BLaER1 treated with 17β-estradiol and CSF1 and Interleukin-3, amounts not matched to agents 10 nM and 100 nM (cell line): Measurements from ENCODE around the gene PCDHGB1.
"Not testable (repeated sequence)": the region's sequence is repeated elsewhere in the genome, so short reads cannot be mapped to it uniquely, and the experiment has no call there.

Source experiments
- H3K27ac ChIP-seq, 11 experiments: shearing (Covaris generic); formaldehyde crosslinking; 2 replicates each; pipeline ENCODE4 v1.8.1; 2022
- H3K27me3 ChIP-seq, 11 experiments: shearing (Covaris generic); formaldehyde crosslinking; 2 replicates each; pipeline ENCODE4 v1.8.1; 2022
- H3K36me3 ChIP-seq, 11 experiments: shearing (Covaris generic); formaldehyde crosslinking; 2 replicates each; pipeline ENCODE4 v1.8.1; 2022
- H3K4me1 ChIP-seq, 10 experiments: shearing (Covaris generic); formaldehyde crosslinking; 2 replicates each; pipeline ENCODE4 v1.8.1; 2022
- H3K4me2 ChIP-seq, 11 experiments: shearing (Covaris generic); formaldehyde crosslinking; 2 replicates each; pipeline ENCODE4 v1.8.1; 2022
- H3K4me3 ChIP-seq, 10 experiments: shearing (Covaris generic); formaldehyde crosslinking; 2 replicates each; pipeline ENCODE4 v1.8.1; 2022
- H3K9ac ChIP-seq, 11 experiments: shearing (Covaris generic); formaldehyde crosslinking; 2 replicates each; pipeline ENCODE4 v1.8.1; 2022
- H3K9me3 ChIP-seq, 11 experiments: shearing (Covaris generic); formaldehyde crosslinking; replicated peaks in 1 of 11; 2 replicates each; pipeline ENCODE4 v1.8.1; 2022
- H4K20me1 ChIP-seq, 11 experiments: shearing (Covaris generic); formaldehyde crosslinking; 2 replicates each; pipeline ENCODE4 v1.8.1; 2022
- Cebpa-rat ChIP-seq, 11 experiments: shearing (Covaris generic); IDR thresholded peaks; 2 replicates each; pipeline ENCODE4 v1.8.1; 2022

Gene PCDHGB1

DNA sequence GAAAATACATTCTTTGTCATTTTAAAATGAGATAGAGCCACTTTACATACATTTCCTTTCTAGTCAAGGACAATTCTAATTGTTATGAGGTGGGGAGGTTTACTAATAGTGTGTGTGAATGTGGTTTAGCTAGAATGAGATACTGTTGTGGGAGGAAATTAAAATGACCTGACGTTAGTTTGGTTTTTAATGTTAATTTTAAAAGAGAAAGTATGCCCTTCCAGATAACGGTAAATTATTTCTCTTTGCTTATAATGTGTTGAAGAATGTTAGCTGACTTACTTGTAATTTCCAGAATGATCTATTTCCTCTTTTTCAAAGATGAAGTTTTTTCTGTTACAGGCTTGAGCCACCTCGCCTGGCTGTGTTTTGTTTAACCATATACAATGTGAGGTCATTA lies 27.6 kb upstream of the PCDHGB1 start:
- Histone ChIP-seq H3K36me3 (peaks cover 27 to 29% (median 27%) of the 10 kb centered on the region in 11 experiments), H4K20me1 (no peaks in the 10 kb centered on the region), H3K4me2 (no peak overlapping the region), H3K4me1 (peaks cover 0 to 9% (median 6%) of the 10 kb centered on the region in 10 experiments; a peak in 8 of 20 replicates), H3K27ac (no peak overlapping the region), H3K9ac (no peak overlapping the region), H3K27me3 (peaks cover 0 to 3% (median 0%) of the 10 kb centered on the region in 11 experiments; a peak in 2 of 22 replicates), H3K4me3 (no peak overlapping the region), H3K9me3 (peaks cover 88 to 98% (median 93%) of the 10 kb centered on the region in 11 experiments)
- no peak for TF ChIP-seq Cebpa-rat (IDR thresholded peaks at IDR 0.05)

DNA sequence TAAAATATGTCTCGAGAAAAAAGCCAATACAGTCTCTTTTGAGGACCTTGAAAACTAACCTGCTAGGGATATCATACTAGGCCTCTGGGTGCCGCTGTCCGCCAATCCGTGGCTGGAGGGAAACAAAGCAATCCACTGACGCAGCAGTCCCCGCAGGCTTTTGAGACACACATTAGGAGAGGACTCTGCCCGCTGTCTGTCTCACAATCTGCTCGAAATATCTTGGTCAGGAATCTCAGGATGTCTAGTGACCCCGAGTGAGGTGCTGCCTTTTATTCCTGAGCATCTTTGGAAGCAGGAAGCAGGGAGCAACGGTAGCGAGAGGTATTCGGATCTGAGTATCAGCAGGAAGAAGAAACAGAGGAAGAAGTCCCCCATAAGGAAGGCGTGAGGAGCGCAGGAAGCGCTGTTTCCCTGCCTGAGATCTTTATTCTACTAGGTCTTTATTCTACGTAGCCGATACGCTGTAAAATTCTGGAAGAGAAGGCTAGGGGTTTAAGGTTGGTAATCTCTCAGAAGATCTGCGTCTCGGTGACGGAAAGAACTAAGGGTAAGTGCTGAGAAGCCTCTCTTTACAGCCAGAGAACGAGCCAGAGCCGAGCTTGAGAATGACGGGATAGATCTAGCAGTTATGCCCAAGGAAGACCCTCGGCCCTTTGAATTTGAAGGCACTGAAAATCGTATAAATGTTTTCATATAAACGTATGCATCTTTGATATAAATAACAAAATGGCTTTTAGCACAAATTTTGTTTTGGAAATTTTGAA lies 23.6 kb upstream of the PCDHGB1 start:
- no peak for TF ChIP-seq Cebpa-rat (IDR thresholded peaks at IDR 0.05)
- peak overlapping the region; percentile 55 to 87 (median 80); a peak in 21 of 22 replicates for H3K27ac ChIP-seq
- H3K9ac ChIP-seq, result peak overlapping the region; percentile 74 to 87 (median 82)
- peaks cover 8 to 22% (median 16%) of the 10 kb centered on the region in 11 experiments; a peak in 16 of 22 replicates for H3K36me3 ChIP-seq
- no peaks in the 10 kb centered on the region for H3K27me3 ChIP-seq
- peak overlapping the region; percentile 53 to 66 (median 60) for H3K4me3 ChIP-seq
- peaks cover 88 to 98% (median 94%) of the 10 kb centered on the region in 11 experiments for H3K9me3 ChIP-seq
- peaks cover 0 to 9% (median 5%) of the 10 kb centered on the region in 10 experiments; a peak in 7 of 20 replicates for H3K4me1 ChIP-seq
- peak overlapping the region; percentile 52 to 79 (median 60) for H3K4me2 ChIP-seq
- H4K20me1 ChIP-seq, result no peaks in the 10 kb centered on the region

DNA sequence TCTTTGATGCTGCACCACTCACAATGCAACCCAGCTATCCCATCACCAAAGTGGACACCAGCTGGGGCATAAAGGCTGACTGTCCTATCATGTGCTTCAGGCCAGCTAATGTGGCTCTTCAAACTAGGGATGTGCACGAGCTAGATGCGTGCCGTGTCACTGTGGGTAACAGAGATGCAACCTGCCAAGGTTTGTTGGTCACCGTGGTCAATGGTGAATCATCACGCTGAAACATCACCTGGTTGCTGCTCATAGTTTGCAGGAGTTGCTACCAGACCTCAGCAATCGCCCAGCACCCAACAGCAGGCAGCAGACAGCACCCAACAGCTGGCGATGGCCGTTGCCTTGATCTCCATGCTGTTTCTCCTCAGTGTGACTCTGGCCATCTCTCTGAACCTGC lies 21.7 kb upstream of the PCDHGB1 start:
- H3K36me3 ChIP-seq, result peaks cover 8 to 31% (median 18%) of the 10 kb centered on the region in 11 experiments; a peak in 15 of 22 replicates
- no peaks in the 10 kb centered on the region for H3K27me3 ChIP-seq
- H3K9me3 ChIP-seq, result peaks cover 89 to 98% (median 94%) of the 10 kb centered on the region in 11 experiments
- H3K27ac ChIP-seq, result no peak overlapping the region
- H3K4me1 ChIP-seq, result peaks cover 0 to 9% (median 4%) of the 10 kb centered on the region in 10 experiments; a peak in 7 of 20 replicates
- no peak overlapping the region for H3K9ac ChIP-seq
- H3K4me2 ChIP-seq, result no peak overlapping the region
- TF ChIP-seq Cebpa-rat (IDR thresholded peaks at IDR 0.05), result no peak
- no peaks in the 10 kb centered on the region for H4K20me1 ChIP-seq
- no peak overlapping the region for H3K4me3 ChIP-seq

DNA sequence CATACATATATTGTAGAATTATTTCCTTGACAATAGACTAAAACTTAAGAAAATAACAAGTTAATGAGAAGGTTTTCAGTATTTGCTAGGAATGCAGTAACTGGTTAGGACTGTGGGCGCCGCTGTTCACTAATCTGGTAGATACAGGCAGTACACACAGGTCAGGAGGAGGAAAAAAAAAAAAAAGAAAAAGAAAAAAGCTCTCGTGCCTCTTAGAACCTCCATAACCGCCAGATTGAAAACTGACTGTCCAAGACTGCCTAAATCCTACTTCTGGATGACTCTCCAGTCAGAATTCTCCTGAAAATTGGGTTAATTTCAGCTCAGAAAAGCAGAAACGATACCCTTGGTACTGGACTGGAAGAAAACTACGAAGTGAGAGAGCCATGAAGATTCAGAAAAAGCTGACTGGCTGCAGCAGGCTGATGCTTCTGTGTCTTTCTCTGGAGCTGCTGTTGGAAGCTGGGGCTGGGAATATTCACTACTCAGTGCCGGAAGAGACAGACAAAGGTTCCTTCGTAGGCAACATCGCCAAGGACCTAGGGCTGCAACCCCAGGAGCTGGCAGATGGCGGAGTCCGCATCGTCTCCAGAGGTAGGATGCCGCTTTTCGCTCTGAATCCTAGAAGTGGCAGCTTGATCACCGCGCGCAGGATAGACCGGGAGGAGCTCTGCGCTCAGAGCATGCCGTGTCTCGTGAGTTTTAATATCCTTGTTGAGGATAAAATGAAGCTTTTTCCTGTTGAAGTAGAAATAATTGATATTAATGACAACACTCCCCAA lies 19.4 kb upstream of the PCDHGB1 start, which contains the start of gene PCDHGA1:
Gene PCDHGA1, plus strand, starts transcription at position 216 of the 782 bp plus-strand sequence.
- Histone ChIP-seq H3K9ac (no peak within 1 kb of the TSS), H3K4me3 (no peak within 1 kb of the TSS)

DNA sequence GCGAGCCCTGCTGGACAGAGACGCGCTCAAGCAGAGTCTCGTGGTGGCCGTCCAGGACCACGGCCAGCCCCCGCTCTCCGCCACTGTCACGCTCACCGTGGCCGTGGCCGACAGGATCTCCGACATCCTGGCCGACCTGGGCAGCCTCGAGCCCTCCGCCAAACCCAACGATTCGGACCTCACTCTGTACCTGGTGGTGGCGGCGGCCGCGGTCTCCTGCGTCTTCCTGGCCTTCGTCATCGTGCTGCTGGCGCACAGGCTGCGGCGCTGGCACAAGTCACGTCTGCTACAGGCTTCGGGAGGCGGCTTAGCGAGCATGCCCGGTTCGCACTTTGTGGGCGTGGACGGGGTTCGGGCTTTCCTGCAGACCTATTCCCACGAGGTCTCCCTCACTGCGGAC lies 17.3 kb upstream of the PCDHGB1 start:
- H3K4me2 ChIP-seq, H3K27ac ChIP-seq, H3K9ac ChIP-seq, H3K4me1 ChIP-seq, H4K20me1 ChIP-seq, H3K27me3 ChIP-seq, H3K4me3 ChIP-seq: not testable (repeated sequence)
- H3K9me3 ChIP-seq, result peaks cover 82 to 100% (median 93%) of the 10 kb centered on the region in 11 experiments
- peaks cover 8 to 29% (median 18%) of the 10 kb centered on the region in 11 experiments; a peak in 15 of 22 replicates for H3K36me3 ChIP-seq

More for the DNA sequence above, 19.4 kb upstream of the PCDHGB1 start, which contains the start of gene PCDHGA1:
- Histone ChIP-seq H3K4me1 (peaks cover 0 to 9% (median 4%) of the 10 kb centered on the region in 10 experiments; a peak in 7 of 20 replicates), H4K20me1 (no peaks in the 10 kb centered on the region), H3K4me2 (no peak within 1 kb of the TSS), H3K9me3 (peaks cover 85 to 97% (median 90%) of the 10 kb centered on the region in 11 experiments), H3K27ac (no peak within 1 kb of the TSS), H3K36me3 (peaks cover 8 to 31% (median 18%) of the 10 kb centered on the region in 11 experiments; a peak in 15 of 22 replicates), H3K27me3 (no peaks in the 10 kb centered on the region)
- TF ChIP-seq Cebpa-rat (IDR thresholded peaks at IDR 0.05), result no peak

DNA sequence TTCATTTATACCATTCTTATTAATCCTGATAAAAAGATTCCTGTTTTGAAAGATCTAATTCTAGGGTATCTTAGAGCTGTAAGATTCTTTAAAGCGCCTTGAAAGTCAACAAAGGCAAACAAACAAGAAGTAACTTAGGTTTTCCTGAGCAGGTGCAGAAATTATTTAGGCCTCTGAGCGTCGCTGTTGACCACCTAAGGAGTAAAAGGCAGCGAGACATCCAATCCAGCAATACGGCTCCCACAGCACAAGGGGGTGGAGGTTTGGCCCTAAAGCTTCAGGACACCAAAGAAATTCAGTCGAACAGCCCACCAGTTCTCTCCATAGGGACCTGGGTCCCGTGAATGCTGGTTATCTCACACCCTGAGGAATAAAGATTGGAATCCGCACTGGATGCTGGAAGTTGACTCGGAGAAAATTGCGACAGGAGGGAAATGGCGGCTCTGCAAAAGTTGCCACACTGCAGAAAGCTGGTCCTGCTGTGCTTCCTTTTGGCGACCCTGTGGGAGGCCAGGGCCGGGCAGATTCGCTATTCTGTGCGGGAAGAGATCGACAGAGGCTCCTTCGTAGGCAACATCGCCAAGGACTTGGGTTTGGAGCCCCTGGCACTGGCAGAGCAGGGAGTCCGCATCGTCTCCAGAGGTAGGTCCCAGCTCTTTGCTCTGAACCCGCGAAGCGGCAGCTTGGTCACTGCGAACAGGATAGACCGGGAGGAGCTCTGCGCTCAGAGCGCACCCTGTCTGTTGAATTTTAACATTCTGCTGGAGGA lies 11.2 kb upstream of the PCDHGB1 start, which contains the start of gene PCDHGA2:
Gene PCDHGA2, plus strand, starts transcription at position 223 of the 769 bp plus-strand sequence.
- Histone ChIP-seq H3K9me3 (peaks cover 81 to 100% (median 93%) of the 10 kb centered on the region in 11 experiments), H3K27me3 (no peaks in the 10 kb centered on the region), H3K27ac (no peak within 1 kb of the TSS), H3K4me3 (peak within 1 kb of the TSS in 1 of 10 experiments; percentile 29; a peak in 5 of 20 replicates), H3K4me1 (no peaks in the 10 kb centered on the region), H3K9ac (no peak within 1 kb of the TSS), H3K36me3 (peaks cover 0 to 10% (median 0%) of the 10 kb centered on the region in 11 experiments; a peak in 4 of 22 replicates), H4K20me1 (no peaks in the 10 kb centered on the region), H3K4me2 (no peak within 1 kb of the TSS)
- TF ChIP-seq Cebpa-rat (IDR thresholded peaks at IDR 0.05), result no peak

DNA sequence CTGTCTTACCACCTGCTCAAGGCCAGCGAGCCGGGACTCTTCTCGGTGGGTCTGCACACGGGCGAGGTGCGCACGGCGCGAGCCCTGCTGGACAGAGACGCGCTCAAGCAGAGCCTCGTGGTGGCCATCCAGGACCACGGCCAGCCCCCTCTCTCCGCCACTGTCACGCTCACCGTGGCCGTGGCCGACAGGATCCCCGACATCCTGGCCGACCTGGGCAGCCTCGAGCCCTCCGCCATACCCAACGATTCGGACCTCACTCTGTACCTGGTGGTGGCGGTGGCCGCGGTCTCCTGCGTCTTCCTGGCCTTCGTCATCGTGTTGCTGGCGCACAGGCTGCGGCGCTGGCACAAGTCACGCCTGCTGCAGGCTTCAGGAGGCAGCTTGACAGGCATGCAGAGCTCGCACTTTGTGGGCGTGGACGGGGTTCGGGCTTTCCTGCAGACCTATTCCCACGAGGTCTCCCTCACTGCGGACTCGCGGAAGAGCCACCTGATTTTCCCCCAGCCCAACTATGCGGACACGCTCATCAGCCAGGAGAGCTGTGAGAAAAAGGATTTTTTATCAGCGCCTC lies 9.0 kb upstream of the PCDHGB1 start:
- Histone ChIP-seq H3K36me3 (peaks cover 0 to 14% (median 0%) of the 10 kb centered on the region in 11 experiments; a peak in 5 of 22 replicates), H3K9me3 (peaks cover 96 to 100% (median 99%) of the 10 kb centered on the region in 11 experiments)
- not testable (repeated sequence) for H3K4me3 ChIP-seq, H3K4me1 ChIP-seq, H3K27me3 ChIP-seq, H4K20me1 ChIP-seq, H3K4me2 ChIP-seq, H3K27ac ChIP-seq, H3K9ac ChIP-seq

DNA sequence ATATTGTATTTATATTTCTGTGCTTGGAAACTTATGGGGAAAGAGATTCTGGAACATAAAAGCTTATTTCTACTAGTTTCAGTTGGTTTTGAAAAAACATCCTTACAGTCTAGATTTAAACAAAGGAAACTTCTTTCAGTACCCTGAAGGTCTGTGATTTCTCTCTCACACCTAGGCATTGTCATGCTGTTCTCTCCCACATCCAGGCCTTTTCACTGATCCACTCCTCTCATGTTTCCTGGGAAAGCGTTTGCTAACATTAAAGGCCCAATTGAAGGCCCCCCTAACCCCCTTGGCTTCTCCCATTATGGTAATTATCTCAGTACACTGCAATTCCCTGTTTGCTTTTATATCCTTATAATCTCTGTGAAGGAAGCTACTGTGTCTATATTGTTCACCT lies 7.1 kb upstream of the PCDHGB1 start:
- Histone ChIP-seq H3K36me3 (peaks cover 0 to 14% (median 0%) of the 10 kb centered on the region in 11 experiments; a peak in 5 of 22 replicates), H3K27me3 (no peaks in the 10 kb centered on the region), H3K9me3 (peaks cover 94 to 100% (median 98%) of the 10 kb centered on the region in 11 experiments), H3K27ac (no peak overlapping the region), H4K20me1 (no peaks in the 10 kb centered on the region), H3K9ac (no peak overlapping the region), H3K4me1 (no peaks in the 10 kb centered on the region), H3K4me2 (no peak overlapping the region), H3K4me3 (no peak overlapping the region)
- no peak for TF ChIP-seq Cebpa-rat (IDR thresholded peaks at IDR 0.05)
